ENCODE results near the gene ACTL10.

GRCh38 chr20:33687370-33687915, 20.7 kb downstream of the ACTL10 start:
- TF ChIP-seq CTCF (conservative IDR thresholded peaks at IDR 0.05) (no peak), ZFX (IDR thresholded peaks at IDR 0.05) (no peak)

Measured in C4-2B (cell line).